Heart left ventricle (tissue), 16 donors: ENCODE results near the gene TTLL5. TPM values are rescaled to one million over a fixed set of nuclear protein-coding genes. Genes with fewer than 3 reads are reported as not detected.

Source experiments
- ATAC-seq, 4 donors: fragments of 200-7000 bp; cut with Tn5 transposase; one replicate each; pipeline ENCODE4 v1.9.1; 2020 to 2022; ENCODE audit warnings: moderate library complexity in 4 of 4, mild to moderate bottlenecking in 3 of 4, moderate number of reproducible peaks in 1 of 4
- DNase-seq, 5 donors: peaks; one replicate each; pipeline ENCODE4 v3.0.0-alpha.2; 2020
- H3K27ac ChIP-seq, 12 donors: fragments of 200-600 bp; sonication (generic) in 4 of 12; one replicate each; pipeline versions ENCODE4 v1.5.0 to v1.8.0; 2016 to 2022; ENCODE audit warnings: mild to moderate bottlenecking in 2 of 12
- H3K27me3 ChIP-seq, 9 donors: fragments of 200-600 bp; sonication (generic) in 2 of 9; one replicate each; pipeline versions ENCODE4 v1.5.1 to v1.8.0; 2016 to 2022; ENCODE audit warnings: mild to moderate bottlenecking in 3 of 9
- H3K36me3 ChIP-seq, 9 donors: fragments of 200-600 bp; sonication (generic) in 2 of 9; one replicate each; pipeline versions ENCODE4 v1.5.0 to v1.8.0; 2018 to 2022; ENCODE audit warnings: mild to moderate bottlenecking in 2 of 9
- H3K4me1 ChIP-seq, 12 donors: fragments of 200-600 bp; sonication (generic) in 4 of 12; one replicate each; pipeline versions ENCODE4 v1.5.0 to v1.8.0; 2016 to 2022; ENCODE audit warnings: mild to moderate bottlenecking in 3 of 12
- H3K4me3 ChIP-seq, 12 donors: fragments of 200-600 bp; sonication (generic) in 4 of 12; one replicate each; pipeline versions ENCODE4 v1.5.0 to v1.8.0; 2017 to 2022; ENCODE audit warnings: mild to moderate bottlenecking in 9 of 12, moderate library complexity in 4 of 12
- H3K9me3 ChIP-seq, 12 donors: fragments of 200-600 bp; sonication (generic) in 4 of 12; one replicate each; pipeline versions ENCODE4 v1.5.0 to v1.8.0; 2016 to 2022; ENCODE audit warnings: mild to moderate bottlenecking in 1 of 12
- POLR2A ChIP-seq, 2 donors: fragments of 450-650 bp; IDR thresholded peaks; one replicate each; pipeline ENCODE4 v1.6.1; 2017; ENCODE audit warnings: antibody characterized with exemption in 2 of 2, mild to moderate bottlenecking in 2 of 2, moderate library complexity in 2 of 2
- WGBS, 4 donors: extraction: QIAGEN DNeasy Blood & Tissue Kit in 2 of 4; methylation state at CpG; one replicate each; pipeline versions ENCODE4 v1.1.5 to v1.1.7; 2013 to 2018; 5-methylcytosine and 5-hydroxymethylcytosine counted together
- intact Hi-C, 10 donors: fragments of 100-400 bp; cut with DNase I; formaldehyde crosslinking; loops; one replicate each; pipeline versions ENCODE4 v1.11.1 to v1.14.2; 2022
- polyA plus RNA-seq, 2 donors: library from polyadenylated mRNA; stranded (reverse); fragments of 200-250 nt; gene quantifications; one replicate each; pipeline ENCODE4 v1.2.3, GENCODE V29; 2013
- total RNA-seq, 9 donors: library from RNA; depleted of rRNA in 2 of 9; stranded (reverse); fragments of >200 nt in 2 of 9; fragmentation: NEBNext Ultra II Directional in 3 of 9; extraction: Animal tissue kit (Norgen Biotek cat#: 25700) in 3 of 9; gene quantifications; one replicate each; pipeline versions ENCODE4 v1.1.0 to v1.2.4, GENCODE V29; 2016 to 2023
- TF ChIP-seq, protein P1 (sequence below), 12 donors: fragments of 200-600 bp; sonication (generic) in 4 of 12; IDR thresholded peaks; one replicate each; pipeline versions ENCODE4 v1.5.0 to v1.8.0; 2018 to 2022; ENCODE audit warnings: antibody characterized with exemption in 12 of 12, mild to moderate bottlenecking in 5 of 12
- donor health status: ischemic (EF 13 %, LVEDD 7.1; RV severe dilation, severe dysfunction).
- donor health status: healthy with polysubstance abuse.
- donor health status: DM: no; HTN: yes; CAD: no.
- donor health status: DM: no; HTN: no; CAD: no.
- donor health status: ischemic (EF 25% LVEDD 6.9; RV normal size, moderate dysfunction).
- donor health status: ischemic (EF 25% LVEDD 5.7; RV mildly dilated, moderate dysfunction).
- donor health status: healthy.
- donor health status: DM: yes; HTN: yes; CAD: no.
- donor health status: ischemic (EF 35%, LVEDD 5.7; RV mildly dilated, moderate dysfunction).
- donor health status: nonischemic (EF 11% LVEDD 7.7; RV severe dilation, severe dysfunction).
- donor health status: DM: yes; HTN: yes; CAD: no.
- donor health status: PGD.
- donor health status: ischemic (EF 29% LVEDD 5.4; RV normal size, mild dysfunction).
- donor health status: nonischemic (EF 23%, LVEDD 6.1; RV moderate dilation, normal function).

Gene TTLL5
- total and polyA plus RNA-seq, 11 donors, result 6.2 to 24.6 (median 15.8) TPM

DNA sequence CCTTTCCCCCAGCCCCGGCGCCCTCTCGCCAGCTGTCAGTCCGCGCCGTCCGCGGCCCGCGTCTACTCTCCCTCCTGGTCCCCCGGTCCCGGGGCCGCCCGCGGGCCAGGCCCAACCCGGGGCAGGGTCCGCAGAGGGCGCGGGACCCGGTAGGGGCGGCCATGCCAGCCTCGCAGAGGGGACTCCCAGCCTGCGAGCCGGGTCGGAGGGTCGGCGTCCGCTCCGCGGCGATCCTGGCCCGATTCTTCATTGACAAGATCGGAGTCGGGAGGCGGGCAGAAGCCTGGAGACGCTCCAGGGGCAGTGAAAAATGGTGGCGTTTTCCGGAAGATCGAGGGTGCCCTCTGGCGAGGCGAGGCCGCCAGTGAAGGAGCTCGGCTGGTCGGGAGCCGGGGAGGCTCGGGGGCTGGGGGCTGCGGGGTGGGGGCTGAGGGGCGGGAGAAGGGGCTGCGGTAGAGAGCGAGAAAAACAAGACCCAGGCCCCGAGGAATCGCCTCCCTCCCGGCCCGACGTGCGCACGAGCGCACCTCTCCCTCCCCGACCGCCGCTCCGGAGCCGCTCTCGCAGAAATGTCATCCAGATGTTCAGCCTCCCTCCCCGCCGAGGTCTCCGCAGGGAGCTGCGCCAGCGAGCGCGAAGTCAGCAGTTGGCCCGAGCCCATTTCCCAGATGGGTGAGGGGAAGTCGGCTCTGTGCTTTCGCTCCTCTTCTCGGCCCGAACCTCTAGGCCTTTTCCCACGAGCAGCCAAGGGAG lies 321.4 kb downstream of the TTLL5 start:
- peak; percentile 85 to 89 (median 87) for DNase-seq
- TF ChIP-seq, protein P1, sequence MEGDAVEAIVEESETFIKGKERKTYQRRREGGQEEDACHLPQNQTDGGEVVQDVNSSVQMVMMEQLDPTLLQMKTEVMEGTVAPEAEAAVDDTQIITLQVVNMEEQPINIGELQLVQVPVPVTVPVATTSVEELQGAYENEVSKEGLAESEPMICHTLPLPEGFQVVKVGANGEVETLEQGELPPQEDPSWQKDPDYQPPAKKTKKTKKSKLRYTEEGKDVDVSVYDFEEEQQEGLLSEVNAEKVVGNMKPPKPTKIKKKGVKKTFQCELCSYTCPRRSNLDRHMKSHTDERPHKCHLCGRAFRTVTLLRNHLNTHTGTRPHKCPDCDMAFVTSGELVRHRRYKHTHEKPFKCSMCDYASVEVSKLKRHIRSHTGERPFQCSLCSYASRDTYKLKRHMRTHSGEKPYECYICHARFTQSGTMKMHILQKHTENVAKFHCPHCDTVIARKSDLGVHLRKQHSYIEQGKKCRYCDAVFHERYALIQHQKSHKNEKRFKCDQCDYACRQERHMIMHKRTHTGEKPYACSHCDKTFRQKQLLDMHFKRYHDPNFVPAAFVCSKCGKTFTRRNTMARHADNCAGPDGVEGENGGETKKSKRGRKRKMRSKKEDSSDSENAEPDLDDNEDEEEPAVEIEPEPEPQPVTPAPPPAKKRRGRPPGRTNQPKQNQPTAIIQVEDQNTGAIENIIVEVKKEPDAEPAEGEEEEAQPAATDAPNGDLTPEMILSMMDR (IDR thresholded peaks at IDR 0.05), result peak; percentile 50 to 87 (median 70)
- no peak for TF ChIP-seq POLR2A (IDR thresholded peaks at IDR 0.05)
- peak overlapping the region; percentile 83 to 99 (median 96) for H3K27ac ChIP-seq
- peak overlapping the region; percentile 56 to 88 (median 78) for H3K4me3 ChIP-seq
- intact Hi-C loops, result loop anchor here (1.0 to 10.0 kb wide), 12 partner anchors 75 to 274 kb away; no protein-coding TSS in a partner anchor
- 1 to 2% (median 1%) methylated on average over 30 to 77 of the region's 77 CpGs for WGBS, 4 donors
- no peaks in the 10 kb centered on the region for H3K9me3 ChIP-seq
- H3K4me1 ChIP-seq, result peaks cover 3 to 65% (median 33%) of the 10 kb centered on the region in 12 donors
- H3K27me3 ChIP-seq, result no peaks in the 10 kb centered on the region
- H3K36me3 ChIP-seq, result no peaks in the 10 kb centered on the region
- ATAC-seq, result peak; percentile 21 to 78 (median 62)

DNA sequence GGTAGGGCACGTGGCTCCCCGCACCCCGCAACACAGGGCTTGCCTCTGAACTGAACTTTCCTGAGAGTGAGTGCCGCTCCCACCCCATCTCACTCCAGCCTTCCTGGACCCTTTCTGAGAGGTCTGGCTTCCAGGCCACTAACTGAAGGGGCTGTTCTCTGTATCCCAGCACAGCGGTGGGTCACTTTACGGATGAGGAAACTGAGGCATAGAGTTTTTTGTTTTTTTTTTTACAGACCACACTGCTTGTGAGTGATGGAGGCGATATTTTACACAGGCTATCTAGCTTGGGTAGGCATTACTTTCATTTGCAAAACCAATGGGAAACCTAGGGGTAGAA lies 321.9 kb downstream of the TTLL5 start:
- no peaks in the 10 kb centered on the region for H3K36me3 ChIP-seq
- TF ChIP-seq, protein P1 (IDR thresholded peaks at IDR 0.05), result no peak
- no peak for TF ChIP-seq POLR2A (IDR thresholded peaks at IDR 0.05)

DNA sequence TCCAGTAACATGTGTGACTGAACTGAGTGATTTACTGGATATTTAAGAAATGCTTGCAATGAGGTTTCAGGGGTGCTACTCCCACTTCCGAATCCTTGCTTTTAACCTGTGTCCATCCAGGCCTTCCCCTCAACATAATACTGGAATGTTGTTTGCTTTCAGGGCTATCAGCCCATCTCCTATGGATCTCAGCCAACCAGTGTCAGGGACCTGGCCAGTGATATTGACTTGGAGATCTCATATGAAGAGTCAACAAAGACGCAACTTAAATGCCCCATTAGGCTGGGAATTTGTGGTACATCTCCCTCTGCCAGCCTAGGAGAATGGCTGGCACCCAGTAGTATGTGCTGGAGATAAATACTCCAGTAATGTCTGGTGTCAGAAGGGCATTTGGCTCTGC lies 323.6 kb downstream of the TTLL5 start:
- Histone ChIP-seq H3K27me3 (no peaks in the 10 kb centered on the region), H3K27ac (peak overlapping the region in 9 of 12 donors; percentile 66 to 98 (median 88)), H3K36me3 (peaks cover 0 to 11% (median 2%) of the 10 kb centered on the region in 9 donors), H3K9me3 (no peaks in the 10 kb centered on the region), H3K4me1 (peaks cover 3 to 55% (median 31%) of the 10 kb centered on the region in 12 donors), H3K4me3 (no peak overlapping the region)
- WGBS, 4 donors, result 56 to 73% (median 61%) methylated on average over 2 of the region's 2 CpGs
- TF ChIP-seq, protein P1 (IDR thresholded peaks at IDR 0.05), result no peak
- no peak for TF ChIP-seq POLR2A (IDR thresholded peaks at IDR 0.05)
- intact Hi-C loops, result loop anchor here in 5 of 10 donors (5.0 to 10.0 kb wide), 4 partner anchors 182 to 272 kb away; no protein-coding TSS in a partner anchor
- DNase-seq, result no peak
- ATAC-seq, result no peak

More for the DNA sequence above, 321.9 kb downstream of the TTLL5 start:
- Histone ChIP-seq H3K27me3 (no peaks in the 10 kb centered on the region), H3K27ac (peak overlapping the region; percentile 83 to 99 (median 96)), H3K4me3 (peak overlapping the region in 11 of 12 donors; percentile 56 to 88 (median 80)), H3K4me1 (peaks cover 3 to 61% (median 32%) of the 10 kb centered on the region in 12 donors), H3K9me3 (no peaks in the 10 kb centered on the region)
- intact Hi-C loops, result loop anchor here in 9 of 10 donors (2.0 to 10.0 kb wide), 9 partner anchors 76 to 274 kb away; no protein-coding TSS in a partner anchor
- no peak for DNase-seq
- ATAC-seq, result no peak
- 45 to 55% (median 52%) methylated on average over 7 of the region's 7 CpGs for WGBS, 4 donors
